Smooth muscle cell (in vitro differentiated cells): ENCODE measurements around the gene MCU. TPM values are rescaled to one million over a fixed set of nuclear protein-coding genes. Genes with fewer than 3 reads are reported as not detected.

ENCODE experiments used
- DNase-seq: peaks from one replicate; lab custom pipeline; 2025; ENCODE audit not compliant: unreplicated experiment; lab: John Stamatoyannopoulos, UW
- H2AFZ ChIP-seq: fragments of 200-600 bp; sonication (generic); 2 replicates; pipeline ENCODE4 v1.6.0; 2016; ENCODE audit warnings: antibody characterized with exemption, low read depth, mild to moderate bottlenecking
- H3F3A ChIP-seq: fragments of 200-600 bp; sonication (generic); 2 replicates; pipeline ENCODE4 v1.6.0; 2017; ENCODE audit warnings: antibody characterized with exemption, low read depth
- H3K27ac ChIP-seq: fragments of 200-600 bp; sonication (generic); 2 replicates; pipeline ENCODE4 v1.5.1; 2016; ENCODE audit warnings: low read depth, mild to moderate bottlenecking
- H3K27me3 ChIP-seq: fragments of 200-600 bp; sonication (generic); 2 replicates; pipeline ENCODE4 v1.6.1; 2016; ENCODE audit warnings: low read depth, mild to moderate bottlenecking
- H3K36me3 ChIP-seq: fragments of 200-600 bp; sonication (generic); 2 replicates; pipeline ENCODE4 v1.5.1; 2016; ENCODE audit warnings: low read depth
- H3K4me1 ChIP-seq: fragments of 200-600 bp; sonication (generic); 2 replicates; pipeline ENCODE4 v1.5.1; 2016; ENCODE audit warnings: low read depth
- H3K4me2 ChIP-seq: fragments of 200-600 bp; sonication (generic); 2 replicates; pipeline ENCODE4 v1.6.0; 2016; ENCODE audit warnings: mild to moderate bottlenecking
- H3K4me3 ChIP-seq: fragments of 200-600 bp; sonication (generic); 2 replicates; pipeline ENCODE4 v1.5.1; 2016; ENCODE audit warnings: mild to moderate bottlenecking
- H3K79me2 ChIP-seq: fragments of 200-600 bp; sonication (generic); 2 replicates; pipeline ENCODE4 v1.6.0; 2016; ENCODE audit warnings: low read depth, mild to moderate bottlenecking
- H3K9ac ChIP-seq: fragments of 200-600 bp; sonication (generic); 2 replicates; pipeline ENCODE4 v1.6.0; 2016; ENCODE audit warnings: low read depth
- H3K9me3 ChIP-seq: fragments of 200-600 bp; sonication (generic); replicated peaks from 2 replicates; pipeline ENCODE4 v1.5.1; 2016; ENCODE audit warnings: low read depth
- H4K20me1 ChIP-seq: fragments of 200-600 bp; sonication (generic); 2 replicates; pipeline ENCODE4 v1.6.0; 2016; ENCODE audit warnings: low read depth
- CTCF ChIP-seq: fragments of 200-600 bp; sonication (generic); IDR thresholded peaks from 2 replicates; pipeline ENCODE4 v1.5.1; 2017; ENCODE audit warnings: borderline replicate concordance, mild to moderate bottlenecking, antibody characterized with exemption; ENCODE audit not compliant: insufficient read depth, poor library complexity, severe bottlenecking
- WGBS: methylation state at CpG from one replicate; pipeline ENCODE4 v1.1.7; 2016; ENCODE audit warnings: low lambda C conversion rate; 5-methylcytosine and 5-hydroxymethylcytosine counted together
- polyA plus RNA-seq: library from polyadenylated mRNA; unstranded; fragments of >200 nt; fragmentation: Nextera tagmentation; extraction: Ambion mirVana; gene quantifications from 2 replicates; pipeline ENCODE4 v1.2.1, GENCODE V29; 2016
- total RNA-seq: library from RNA; depleted of rRNA; stranded (reverse); fragments of >200 nt; gene quantifications from 2 replicates; pipeline ENCODE4 v1.2.3, GENCODE V29; 2014

The MCU gene
- total and polyA plus RNA-seq, 2 experiments from 2014 or later = 15.4 to 30.4 TPM

- Histone ChIP-seq H3K4me2 (no peak overlapping the region), H4K20me1 (peaks cover 24% of the 10 kb centered on the region), H2AFZ (no peak overlapping the region), H3K27ac (no peak overlapping the region), H3K4me3 (no peak overlapping the region), H3K36me3 (no peaks in the 10 kb centered on the region), H3K9ac (no peak overlapping the region), H3F3A (no peaks in the 10 kb centered on the region), H3K79me2 (peaks cover 5% of the 10 kb centered on the region), H3K4me1 (peaks cover 5% of the 10 kb centered on the region), H3K9me3 (no peaks in the 10 kb centered on the region), H3K27me3 (no peaks in the 10 kb centered on the region)
- no peak for TF ChIP-seq CTCF
- WGBS = 14% methylated on average over 1 of the region's 1 CpG
- DNase-seq = no peak
Observed at GRCh38 chr10:72759584-72759983, 67.6 kb downstream of the MCU start.

- peaks cover 30% of the 10 kb centered on the region for H4K20me1 ChIP-seq
- no peak overlapping the region for H2AFZ ChIP-seq
- H3K4me1 ChIP-seq = peaks cover 5% of the 10 kb centered on the region
- no peak for TF ChIP-seq CTCF
- DNase-seq = no peak
- H3K9ac ChIP-seq = no peak overlapping the region
- no peaks in the 10 kb centered on the region for H3K79me2 ChIP-seq
- H3K9me3 ChIP-seq = no peaks in the 10 kb centered on the region
- no peak overlapping the region for H3K27ac ChIP-seq
- H3K36me3 ChIP-seq = no peaks in the 10 kb centered on the region
- no peaks in the 10 kb centered on the region for H3K27me3 ChIP-seq
- no peak overlapping the region for H3K4me3 ChIP-seq
- no peaks in the 10 kb centered on the region for H3F3A ChIP-seq
- H3K4me2 ChIP-seq = no peak overlapping the region
- 100% methylated on average over 1 of the region's 1 CpG for WGBS
Observed at GRCh38 chr10:72761498-72761897, 69.6 kb downstream of the MCU start.

- Histone ChIP-seq H4K20me1 (peaks cover 30% of the 10 kb centered on the region), H3K9me3 (no peaks in the 10 kb centered on the region), H2AFZ (no peak overlapping the region), H3K4me1 (peaks cover 5% of the 10 kb centered on the region), H3K36me3 (no peaks in the 10 kb centered on the region), H3K27ac (no peak overlapping the region), H3K4me2 (no peak overlapping the region), H3K9ac (no peak overlapping the region), H3K4me3 (no peak overlapping the region), H3K79me2 (peaks cover 1% of the 10 kb centered on the region), H3K27me3 (no peaks in the 10 kb centered on the region), H3F3A (no peaks in the 10 kb centered on the region)
- TF ChIP-seq CTCF = no peak
- no peak for DNase-seq
Observed at GRCh38 chr10:72762042-72762441, 70.1 kb downstream of the MCU start.

- TF ChIP-seq CTCF = no peak
- H4K20me1 ChIP-seq = peaks cover 26% of the 10 kb centered on the region
- H3F3A ChIP-seq = no peaks in the 10 kb centered on the region
- no peaks in the 10 kb centered on the region for H3K36me3 ChIP-seq
- H3K27ac ChIP-seq = no peak overlapping the region
- DNase-seq = no peak
- peak overlapping the region; percentile 49 for H3K4me2 ChIP-seq
- no peaks in the 10 kb centered on the region for H3K27me3 ChIP-seq
- no peak overlapping the region for H3K9ac ChIP-seq
- H3K4me3 ChIP-seq = no peak overlapping the region
- over 99% methylated on average over 3 of the region's 3 CpGs for WGBS
- no peak overlapping the region for H2AFZ ChIP-seq
- peaks cover 10% of the 10 kb centered on the region for H3K79me2 ChIP-seq
- no peaks in the 10 kb centered on the region for H3K9me3 ChIP-seq
- H3K4me1 ChIP-seq = peaks cover 5% of the 10 kb centered on the region
Observed at GRCh38 chr10:72763201-72763600, 71.3 kb downstream of the MCU start.
